Fibroblast of lung (primary cell): ENCODE results near the gene TIMP2. TPM values are rescaled to one million over a fixed set of nuclear protein-coding genes. Genes with fewer than 3 reads are reported as not detected.

Source experiments
- DNase-seq, 2 donors: peaks; one replicate each; pipeline versions ENCODE4 v3.0.0 to v3.0.0-alpha.2; 2010; ENCODE audit warnings: low read depth in 2 of 2
- H2AFZ ChIP-seq: 2 replicates; pipeline ENCODE4 v1.5.1; 2012; ENCODE audit warnings: low read length, control low read depth, inconsistent platforms
- H3K27ac ChIP-seq: 2 replicates; pipeline ENCODE4 v1.5.1; 2011; ENCODE audit warnings: low read length, control low read depth; ENCODE audit not compliant: insufficient read depth
- H3K27me3 ChIP-seq: 2 replicates; pipeline ENCODE4 v1.5.1; 2011; ENCODE audit warnings: mild to moderate bottlenecking, low read length; ENCODE audit not compliant: control insufficient read depth, insufficient read depth
- H3K36me3 ChIP-seq: 2 replicates; pipeline ENCODE4 v1.5.1; 2011; ENCODE audit warnings: low read length; ENCODE audit not compliant: control insufficient read depth, insufficient read depth
- H3K4me1 ChIP-seq: 2 replicates; pipeline ENCODE4 v1.5.1; 2011; ENCODE audit warnings: low read length; ENCODE audit not compliant: control insufficient read depth, insufficient read depth; ENCODE audit errors: extremely low read depth
- H3K4me2 ChIP-seq: 2 replicates; pipeline ENCODE4 v1.5.1; 2011; ENCODE audit warnings: low read length, control low read depth; ENCODE audit not compliant: insufficient read depth; ENCODE audit errors: extremely low read depth
- H3K4me3 ChIP-seq, 4 experiments: fragments of 200-600 bp in 1 of 4; sonication (generic) in 1 of 4; replicated peaks in 1 of 4; 2 replicates each; pipeline ENCODE4 v1.5.1; 2011 to 2016; ENCODE audit warnings: low read length in 4 of 4, low read depth in 3 of 4, mild to moderate bottlenecking in 3 of 4, control low read depth in 2 of 4, inconsistent platforms in 1 of 4, mixed read lengths in 1 of 4; ENCODE audit not compliant: insufficient read depth in 1 of 4; ENCODE audit errors: control extremely low read depth in 1 of 4
- H3K79me2 ChIP-seq: 2 replicates; pipeline ENCODE4 v1.5.1; 2012; ENCODE audit warnings: mild to moderate bottlenecking, low read length, inconsistent platforms; ENCODE audit not compliant: control insufficient read depth, insufficient read depth
- H3K9ac ChIP-seq: 2 replicates; pipeline ENCODE4 v1.5.1; 2011; ENCODE audit warnings: mild to moderate bottlenecking, low read length, control low read depth; ENCODE audit not compliant: insufficient read depth
- H3K9me3 ChIP-seq: 2 replicates; pipeline ENCODE4 v1.5.1; 2012; ENCODE audit warnings: low read depth, low read length; ENCODE audit not compliant: control insufficient read depth, insufficient read depth
- H4K20me1 ChIP-seq: 2 replicates; pipeline ENCODE4 v1.5.1; 2011; ENCODE audit warnings: low read length; ENCODE audit not compliant: control insufficient read depth, insufficient read depth; ENCODE audit errors: extremely low read depth
- CTCF ChIP-seq, 2 donors: IDR thresholded peaks in 1 of 2; conservative IDR thresholded peaks in 1 of 2; 1 replicate in 1 of 2; 2 replicates in 1 of 2; pipeline ENCODE4 v1.5.1; 2011 to 2012; ENCODE audit warnings: low read length in 2 of 2, control low read depth in 1 of 2, inconsistent platforms in 1 of 2, low read depth in 1 of 2, mild to moderate bottlenecking in 1 of 2
- EZH2 ChIP-seq: IDR thresholded peaks from 2 replicates; pipeline ENCODE4 v1.5.1; 2012; ENCODE audit warnings: low read length, control low read depth, mild to moderate bottlenecking; ENCODE audit errors: missing control alignments
- polyA plus RNA-seq, 2 donors: library from polyadenylated mRNA; depleted of rRNA in 1 of 2; stranded (reverse) in 1 of 2; unstranded in 1 of 2; fragments of >200 nt; gene quantifications; 2 replicates each; pipeline ENCODE4 v1.2.1, GENCODE V29; 2011 to 2012; ENCODE audit warnings: missing spikeins in 1 of 2
- total RNA-seq: library from RNA; depleted of rRNA; stranded (reverse); fragments of >200 nt; gene quantifications from 2 replicates; pipeline ENCODE4 v1.2.1, GENCODE V29; 2014

The TIMP2 gene
- total and polyA plus RNA-seq, 2 donors (not counting 1 experiment from before 2014, with no cell fraction given), result 155 to 745 TPM

GRCh38 chr17:78805301-78805700 is 119.9 kb downstream of the TIMP2 start:
- no peak for TF ChIP-seq CTCF (conservative IDR thresholded peaks at IDR 0.05 in 1 of 2, IDR thresholded peaks at IDR 0.05 in 1 of 2; ENCODE audit: low read depth in 1 of 2, low read length in 2 of 2)
- no peak for TF ChIP-seq EZH2
- H3K36me3 ChIP-seq, result peaks cover 27% of the 10 kb centered on the region
- no peak overlapping the region for H3K27ac ChIP-seq

GRCh38 chr17:78804777-78805176 is 120.4 kb downstream of the TIMP2 start:
- H3K36me3 ChIP-seq, result peaks cover 26% of the 10 kb centered on the region

More at GRCh38 chr17:78805301-78805700, 119.9 kb downstream of the TIMP2 start:
- Histone ChIP-seq H3K9ac (no peak overlapping the region), H3K27me3 (no peaks in the 10 kb centered on the region), H3K4me1 (no peaks in the 10 kb centered on the region), H3K4me3 (no peak overlapping the region), H4K20me1 (no peaks in the 10 kb centered on the region), H3K9me3 (no peaks in the 10 kb centered on the region), H3K79me2 (no peaks in the 10 kb centered on the region), H2AFZ (no peak overlapping the region), H3K4me2 (no peak overlapping the region)
- no peak for DNase-seq

GRCh38 chr17:78803186-78803845 is 121.9 kb downstream of the TIMP2 start:
- no peak overlapping the region for H2AFZ ChIP-seq
- H3K27me3 ChIP-seq, result no peaks in the 10 kb centered on the region
- DNase-seq, result no peak
- H3K36me3 ChIP-seq, result peaks cover 32% of the 10 kb centered on the region
- H3K9ac ChIP-seq, result no peak overlapping the region
- TF ChIP-seq CTCF (conservative IDR thresholded peaks at IDR 0.05 in 1 of 2, IDR thresholded peaks at IDR 0.05 in 1 of 2; ENCODE audit: low read depth in 1 of 2, low read length in 2 of 2) (no peak), EZH2 (no peak)
- no peaks in the 10 kb centered on the region for H3K79me2 ChIP-seq
- H3K9me3 ChIP-seq, result no peaks in the 10 kb centered on the region
- H3K27ac ChIP-seq, result no peak overlapping the region
- no peaks in the 10 kb centered on the region for H3K4me1 ChIP-seq
- H3K4me3 ChIP-seq, result no peak overlapping the region
- H3K4me2 ChIP-seq, result no peak overlapping the region
- H4K20me1 ChIP-seq, result no peaks in the 10 kb centered on the region

More at GRCh38 chr17:78804777-78805176, 120.4 kb downstream of the TIMP2 start:
- Histone ChIP-seq H4K20me1 (no peaks in the 10 kb centered on the region), H2AFZ (no peak overlapping the region), H3K4me2 (no peak overlapping the region), H3K9me3 (no peaks in the 10 kb centered on the region), H3K27me3 (no peaks in the 10 kb centered on the region), H3K27ac (no peak overlapping the region), H3K4me3 (no peak overlapping the region), H3K4me1 (no peaks in the 10 kb centered on the region), H3K79me2 (no peaks in the 10 kb centered on the region), H3K9ac (no peak overlapping the region)
- DNase-seq, result no peak
- TF ChIP-seq CTCF (conservative IDR thresholded peaks at IDR 0.05 in 1 of 2, IDR thresholded peaks at IDR 0.05 in 1 of 2; ENCODE audit: low read depth in 1 of 2, low read length in 2 of 2), result no peak
- TF ChIP-seq EZH2, result no peak

Other genes starting within 250 kb of the TIMP2 start
- 6.7 and 9.9 TPM in 2 replicates for gene CYTH1, start 143.1 kb downstream of the TIMP2 start, total RNA-seq
- gene CYTH1, start 143.1 kb downstream of the TIMP2 start, polyA plus RNA-seq, result 8.9 and 11.3 TPM in 2 replicates
- 16.7 and 18.3 TPM in 2 replicates for gene USP36, start 84.6 kb downstream of the TIMP2 start, total RNA-seq
- gene USP36, start 84.6 kb downstream of the TIMP2 start, polyA plus RNA-seq, result 15.4 and 27.4 TPM in 2 replicates
- 2.3 and 2.8 TPM in 2 replicates for gene CEP295NL, start 22.2 kb downstream of the TIMP2 start, total RNA-seq
- gene CEP295NL, start 22.2 kb downstream of the TIMP2 start, polyA plus RNA-seq, result 0.10 and 0.15 TPM in 2 replicates
- gene LGALS3BP, start 54.5 kb upstream of the TIMP2 start, total RNA-seq, result 320 and 387 TPM in 2 replicates
- 93.2 and 128 TPM in 2 replicates for gene LGALS3BP, start 54.5 kb upstream of the TIMP2 start, polyA plus RNA-seq
- gene CANT1, start 84.4 kb upstream of the TIMP2 start, total RNA-seq, result 36.2 and 46.6 TPM in 2 replicates
- 39.9 and 61.7 TPM in 2 replicates for gene CANT1, start 84.4 kb upstream of the TIMP2 start, polyA plus RNA-seq
- 32.4 and 45.2 TPM in 2 replicates for gene C1QTNF1, start 98.8 kb upstream of the TIMP2 start, total RNA-seq
- gene C1QTNF1, start 98.8 kb upstream of the TIMP2 start, polyA plus RNA-seq, result 15.0 and 15.7 TPM in 2 replicates
- gene ENGASE, start 149.4 kb upstream of the TIMP2 start, total RNA-seq, result 14.9 and 15.9 TPM in 2 replicates
- 3.6 and 3.9 TPM in 2 replicates for gene ENGASE, start 149.4 kb upstream of the TIMP2 start, polyA plus RNA-seq